Activated naive CD4-positive, alpha-beta T cell treated with anti-CD3 and anti-CD28 coated beads for 36 hours (primary cell): Measurements from ENCODE around the gene SMIM34. TPM values are rescaled to one million over a fixed set of nuclear protein-coding genes. Genes with fewer than 3 reads are reported as not detected.

ENCODE experiments used
- total RNA-seq, 2 experiments: library from RNA; stranded (reverse); gene quantifications; one replicate each; pipeline ENCODE4 v1.2.3, GENCODE V29; 2021

Gene SMIM34
- total RNA-seq, 2 experiments from 2014 or later = not detected

Other genes starting within 250 kb of the SMIM34 start
- not detected for gene KCNE2, start 59.9 kb downstream of the SMIM34 start, total RNA-seq
- gene SMIM11, start 48.4 kb downstream of the SMIM34 start, total RNA-seq = 10 to 100 TPM; 16.4 to 16.5 TPM
- not detected for gene KCNE1, start 88.3 kb upstream of the SMIM34 start, total RNA-seq
- 1 to 10 TPM; 2.3 to 2.9 TPM for gene RCAN1, start 191.2 kb upstream of the SMIM34 start, total RNA-seq
- under 1 TPM; 0.10 to 0.12 TPM for gene CLIC6, start 245.0 kb upstream of the SMIM34 start, total RNA-seq